SU-DHL-6 (cell line): Measurements from ENCODE around the gene ZBED5.
"Not testable (repeated sequence)": the region's sequence is repeated elsewhere in the genome, so short reads cannot be mapped to it uniquely, and the experiment has no call there.

Source experiments
- H2AFZ ChIP-seq: fragments of 200-600 bp; sonication (generic); 2 replicates; pipeline ENCODE4 v1.6.1; 2014; ENCODE audit warnings: low read depth, mild to moderate bottlenecking, moderate library complexity, mixed read lengths, antibody characterized with exemption, low read length; ENCODE audit not compliant: severe bottlenecking
- H3F3A ChIP-seq: fragments of 200-600 bp; shearing (Covaris generic); 2 replicates; pipeline ENCODE4 v1.6.0; 2016; ENCODE audit warnings: antibody characterized with exemption, mild to moderate bottlenecking; ENCODE audit not compliant: insufficient read depth
- H3K27ac ChIP-seq: fragments of 200-600 bp; sonication (generic); 2 replicates; pipeline ENCODE4 v1.5.1; 2016; ENCODE audit warnings: low read depth, mild to moderate bottlenecking, low read length, moderate library complexity, mixed read lengths
- H3K27me3 ChIP-seq: fragments of 200-600 bp; sonication (generic), shearing (Covaris generic); 2 replicates; pipeline ENCODE4 v1.6.0; 2014; ENCODE audit warnings: mild to moderate bottlenecking, low read length
- H3K36me3 ChIP-seq: fragments of 200-600 bp; sonication (generic); 2 replicates; pipeline ENCODE4 v1.6.1; 2014; ENCODE audit warnings: mild to moderate bottlenecking, low read length, mixed read lengths
- H3K4me2 ChIP-seq: fragments of 300-600, 200-600 bp; shearing (Covaris generic), sonication (generic); 2 replicates; pipeline ENCODE4 v1.6.0; 2014; ENCODE audit warnings: low read length, low read depth, mild to moderate bottlenecking; ENCODE audit not compliant: poor library complexity, severe bottlenecking
- H3K4me3 ChIP-seq: fragments of 200-600 bp; sonication (generic); 2 replicates; pipeline ENCODE4 v1.5.1; 2014; ENCODE audit warnings: antibody characterized with exemption, low read length, mild to moderate bottlenecking, mixed read lengths; ENCODE audit not compliant: insufficient read depth, poor library complexity, severe bottlenecking
- H3K79me2 ChIP-seq: fragments of 200-600 bp; sonication (generic); 2 replicates; pipeline ENCODE4 v1.6.1; 2014; ENCODE audit warnings: mild to moderate bottlenecking, low read length, moderate library complexity; ENCODE audit not compliant: insufficient read depth
- H3K9ac ChIP-seq: fragments of 200-600 bp; sonication (generic); 2 replicates; pipeline ENCODE4 v1.7.0; 2014; ENCODE audit warnings: mild to moderate bottlenecking, low read length
- H3K9me2 ChIP-seq: fragments of 200-600 bp; sonication (generic); replicated peaks from 2 replicates; pipeline ENCODE4 v1.6.1; 2014; ENCODE audit warnings: low read length; ENCODE audit not compliant: insufficient read depth
- H3K9me3 ChIP-seq: fragments of 200-600 bp; sonication (generic); 2 replicates; pipeline ENCODE4 v1.6.1; 2014; ENCODE audit warnings: low read length, mixed read lengths; ENCODE audit not compliant: insufficient read depth
- H4K20me1 ChIP-seq: fragments of 200-600 bp; sonication (generic); 2 replicates; pipeline ENCODE4 v1.6.1; 2014; ENCODE audit warnings: low read depth, mild to moderate bottlenecking, antibody characterized with exemption, low read length, moderate library complexity, mixed read lengths
- CTCF ChIP-seq: fragments of 200-600 bp; sonication (generic); IDR thresholded peaks from one replicate; pipeline ENCODE4 v1.5.1; 2017; ENCODE audit warnings: antibody characterized with exemption, mild to moderate bottlenecking, low read length, moderate library complexity; ENCODE audit not compliant: insufficient read depth, poor library complexity, severe bottlenecking
- EZH2phosphoT487 ChIP-seq: fragments of 200-600 bp; sonication (generic), shearing (Covaris generic); conservative IDR thresholded peaks from 2 replicates; pipeline ENCODE4 v1.6.1; 2018; ENCODE audit warnings: mild to moderate bottlenecking, antibody characterized with exemption, low read length, moderate library complexity, mixed read lengths

Gene ZBED5

GRCh38 chr11:10828402-10828801 is 29.5 kb downstream of the ZBED5 start:
- H3F3A ChIP-seq = no peaks in the 10 kb centered on the region
- H3K27me3 ChIP-seq = no peaks in the 10 kb centered on the region
- H3K4me3 ChIP-seq = no peak overlapping the region
- H3K79me2 ChIP-seq = no peaks in the 10 kb centered on the region
- no peak overlapping the region for H2AFZ ChIP-seq
- TF ChIP-seq CTCF (no peak), EZH2phosphoT487 (no peak)
- no peaks in the 10 kb centered on the region for H3K36me3 ChIP-seq
- no peaks in the 10 kb centered on the region for H3K9me3 ChIP-seq
- no peaks in the 10 kb centered on the region for H4K20me1 ChIP-seq
- no peak overlapping the region for H3K9ac ChIP-seq
- H3K27ac ChIP-seq = no peak overlapping the region
- no peaks in the 10 kb centered on the region for H3K9me2 ChIP-seq
- H3K4me2 ChIP-seq = no peak overlapping the region

- no peaks in the 10 kb centered on the region for H3K36me3 ChIP-seq
- H3K4me3 ChIP-seq = no peak overlapping the region
- H3K4me2 ChIP-seq = peak overlapping the region; percentile 1
- peak overlapping the region; percentile 84 for H2AFZ ChIP-seq
- TF ChIP-seq EZH2phosphoT487 (no peak), CTCF (no peak)
- no peaks in the 10 kb centered on the region for H4K20me1 ChIP-seq
- H3K9me2 ChIP-seq = no peaks in the 10 kb centered on the region
- no peaks in the 10 kb centered on the region for H3K9me3 ChIP-seq
- H3K79me2 ChIP-seq = no peaks in the 10 kb centered on the region
- H3K9ac ChIP-seq = no peak overlapping the region
- no peaks in the 10 kb centered on the region for H3K27me3 ChIP-seq
- H3F3A ChIP-seq = no peaks in the 10 kb centered on the region
- no peak overlapping the region for H3K27ac ChIP-seq
Measured at GRCh38 chr11:10824888-10825287, 33.0 kb downstream of the ZBED5 start.

- Histone ChIP-seq H3K27me3 (no peaks in the 10 kb centered on the region), H4K20me1 (no peaks in the 10 kb centered on the region), H3K9ac (no peak overlapping the region), H3K36me3 (no peaks in the 10 kb centered on the region), H3K4me2 (no peak overlapping the region), H3K9me2 (no peaks in the 10 kb centered on the region), H3K9me3 (no peaks in the 10 kb centered on the region), H3K27ac (no peak overlapping the region), H3F3A (no peaks in the 10 kb centered on the region), H3K79me2 (no peaks in the 10 kb centered on the region), H3K4me3 (no peak overlapping the region), H2AFZ (no peak overlapping the region)
- TF ChIP-seq EZH2phosphoT487 = no peak
- no peak for TF ChIP-seq CTCF
Measured at GRCh38 chr11:10823152-10823579, 34.7 kb downstream of the ZBED5 start.

- not testable (repeated sequence) for H3K36me3 ChIP-seq, H3K9me2 ChIP-seq, H3K9me3 ChIP-seq, H3K4me2 ChIP-seq, H3K4me3 ChIP-seq, H3F3A ChIP-seq, H2AFZ ChIP-seq, H3K9ac ChIP-seq, H3K79me2 ChIP-seq, H3K27me3 ChIP-seq, H4K20me1 ChIP-seq, H3K27ac ChIP-seq
Measured at GRCh38 chr11:10822491-10822890, 35.4 kb downstream of the ZBED5 start.
